Measurements from ENCODE around the gene SUGP2.
"Not testable (repeated sequence)": the region's sequence is repeated elsewhere in the genome, so short reads cannot be mapped to it uniquely, and the experiment has no call there.

The SUGP2 gene

GRCh38 chr19:19026299-19026971 lies 6.9 kb downstream of the SUGP2 start:
- no peak for DNase-seq
- Mint-ChIP-seq H3K9me3 (no peaks in the 10 kb centered on the region), H3K4me3 (no peak overlapping the region), H3K4me1 (peaks cover 18% of the 10 kb centered on the region), H3K27ac (peak overlapping the region; percentile 82), H3K27me3 (ENCODE audit: low read depth, poor library complexity) (no peaks in the 10 kb centered on the region), H3K36me3 (ENCODE audit: low read depth) (peaks cover 73% of the 10 kb centered on the region)
- no peak for TF ChIP-seq CTCF (IDR thresholded peaks at IDR 0.05)

- Mint-ChIP-seq H3K27ac (no peak overlapping the region), H3K4me1 (peaks cover 18% of the 10 kb centered on the region), H3K36me3 (ENCODE audit: low read depth) (peaks cover 72% of the 10 kb centered on the region), H3K27me3 (ENCODE audit: low read depth, poor library complexity) (no peaks in the 10 kb centered on the region), H3K9me3 (no peaks in the 10 kb centered on the region), H3K4me3 (no peak overlapping the region)
- TF ChIP-seq CTCF (IDR thresholded peaks at IDR 0.05), result no peak
- DNase-seq, result no peak
These were observed 7.5 kb downstream of the SUGP2 start for GRCh38 chr19:19025861-19026260.

- H3K27ac Mint-ChIP-seq; H3K27me3 Mint-ChIP-seq (ENCODE audit: low read depth, poor library complexity); DNase-seq; H3K9me3 Mint-ChIP-seq; H3K4me3 Mint-ChIP-seq: not testable (repeated sequence)
- peaks cover 18% of the 10 kb centered on the region for H3K4me1 Mint-ChIP-seq
- H3K36me3 Mint-ChIP-seq (ENCODE audit: low read depth), result peaks cover 74% of the 10 kb centered on the region
These were observed 9.9 kb downstream of the SUGP2 start for GRCh38 chr19:19023376-19023775.

GRCh38 chr19:19022380-19022961 lies 10.8 kb downstream of the SUGP2 start:
- TF ChIP-seq CTCF (IDR thresholded peaks at IDR 0.05), result no peak
- no peak for DNase-seq
- Mint-ChIP-seq H3K9me3 (no peaks in the 10 kb centered on the region), H3K27me3 (ENCODE audit: low read depth, poor library complexity) (no peaks in the 10 kb centered on the region), H3K4me3 (no peak overlapping the region), H3K36me3 (ENCODE audit: low read depth) (peaks cover 70% of the 10 kb centered on the region), H3K27ac (peak overlapping the region; percentile 79), H3K4me1 (peaks cover 18% of the 10 kb centered on the region)

GRCh38 chr19:19021115-19021514 lies 12.2 kb downstream of the SUGP2 start:
- Mint-ChIP-seq H3K27ac (no peak overlapping the region), H3K36me3 (ENCODE audit: low read depth) (peaks cover 69% of the 10 kb centered on the region), H3K9me3 (no peaks in the 10 kb centered on the region), H3K27me3 (ENCODE audit: low read depth, poor library complexity) (no peaks in the 10 kb centered on the region), H3K4me1 (peaks cover 11% of the 10 kb centered on the region), H3K4me3 (no peak overlapping the region)
- no peak for TF ChIP-seq CTCF (IDR thresholded peaks at IDR 0.05)
- DNase-seq, result no peak

- H3K4me3 Mint-ChIP-seq, result no peak overlapping the region
- no peak for DNase-seq
- no peak overlapping the region for H3K27ac Mint-ChIP-seq
- H3K36me3 Mint-ChIP-seq (ENCODE audit: low read depth), result peaks cover 53% of the 10 kb centered on the region
- H3K27me3 Mint-ChIP-seq (ENCODE audit: low read depth, poor library complexity), result no peaks in the 10 kb centered on the region
- no peak for TF ChIP-seq CTCF (IDR thresholded peaks at IDR 0.05)
- no peaks in the 10 kb centered on the region for H3K9me3 Mint-ChIP-seq
- H3K4me1 Mint-ChIP-seq, result no peaks in the 10 kb centered on the region
These were observed 22.8 kb downstream of the SUGP2 start for GRCh38 chr19:19010551-19010950.
